Colonic mucosa (tissue), 4 donors: ENCODE data around the gene UBAC2. TPM values are rescaled to one million over a fixed set of nuclear protein-coding genes. Genes with fewer than 3 reads are reported as not detected.

Experiments used
- DNase-seq: peaks from one replicate; pipeline ENCODE4 v3.0.0-alpha.2; 2020
- H3K27ac ChIP-seq: fragments of 200-600 bp; one replicate; pipeline ENCODE4 v1.8.0; 2021
- H3K27me3 ChIP-seq: fragments of 200-600 bp; one replicate; pipeline ENCODE4 v1.8.0; 2021
- H3K36me3 ChIP-seq: fragments of 200-600 bp; one replicate; pipeline ENCODE4 v1.8.0; 2021
- H3K4me1 ChIP-seq: fragments of 200-600 bp; one replicate; pipeline ENCODE4 v1.8.0; 2021; ENCODE audit warnings: mild to moderate bottlenecking
- H3K4me3 ChIP-seq: fragments of 200-600 bp; one replicate; pipeline ENCODE4 v1.8.0; 2021
- H3K9ac ChIP-seq, 2 donors: one replicate each; pipeline ENCODE4 v1.7.0; 2013; ENCODE audit warnings: control low read depth in 2 of 2, low read depth in 2 of 2, low read length in 2 of 2
- H3K9me3 ChIP-seq: fragments of 200-600 bp; one replicate; pipeline ENCODE4 v1.8.0; 2021
- CTCF ChIP-seq: fragments of 200-600 bp; IDR thresholded peaks from one replicate; pipeline ENCODE4 v1.8.0; 2022; ENCODE audit warnings: antibody characterized with exemption, mild to moderate bottlenecking
- intact Hi-C: fragments of 100-400 bp; cut with DNase I; formaldehyde crosslinking; loops from one replicate; pipeline ENCODE4 v1.14.1; 2022
- total RNA-seq, 2 donors: library from RNA; stranded (reverse); fragmentation: NEBNext Ultra II Directional in 1 of 2; extraction: Animal tissue kit (Norgen Biotek cat#: 25700) in 1 of 2; gene quantifications; one replicate each; pipeline ENCODE4 v1.2.1, GENCODE V29; 2021
- donor health status: healthy.
- donor health status: DM: no; HTN: no; CAD: no.
- donor health status: DM: no; HTN: no; CAD: no.

The UBAC2 gene
- total RNA-seq, 2 donors from 2014 or later: 67.6 to 88.4 TPM

- DNase-seq: no peak
- Histone ChIP-seq H3K4me1 (no peaks in the 10 kb centered on the region), H3K9me3 (no peaks in the 10 kb centered on the region), H3K9ac (no peak overlapping the region), H3K27me3 (no peaks in the 10 kb centered on the region), H3K4me3 (no peak overlapping the region), H3K36me3 (no peaks in the 10 kb centered on the region), H3K27ac (no peak overlapping the region)
- intact Hi-C loops: loop anchor here (2.0 kb wide), 1 partner anchor 166 kb away; no protein-coding TSS in a partner anchor
- no peak for TF ChIP-seq CTCF
Measured at GRCh38 chr13:99271249-99271648, 70.6 kb downstream of the UBAC2 start.

DNA sequence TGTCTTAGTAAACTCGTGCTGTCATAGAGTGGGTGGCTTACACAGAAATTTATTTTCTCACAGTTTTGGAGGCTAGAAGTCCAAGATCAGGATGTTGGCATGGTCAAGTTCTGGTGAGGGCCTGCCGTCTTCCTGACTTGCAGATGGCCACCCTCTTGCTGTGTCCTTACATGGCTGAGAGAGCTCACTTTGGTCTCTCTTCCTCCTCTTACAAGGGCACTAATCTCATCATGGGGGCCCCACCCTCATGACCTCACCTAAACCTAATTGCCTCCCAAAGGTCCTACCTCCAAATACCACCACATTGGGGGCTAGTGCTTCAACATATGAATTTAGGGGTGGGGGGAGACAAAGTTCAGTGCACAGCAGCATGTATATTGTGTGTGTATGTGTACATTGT lies 71.8 kb downstream of the UBAC2 start:
- H3K9me3 ChIP-seq: no peaks in the 10 kb centered on the region
- no peak overlapping the region for H3K4me3 ChIP-seq
- intact Hi-C loops: no loop called here
- DNase-seq: no peak
- H3K27ac ChIP-seq: no peak overlapping the region
- no peaks in the 10 kb centered on the region for H3K27me3 ChIP-seq
- H3K4me1 ChIP-seq: no peaks in the 10 kb centered on the region
- H3K36me3 ChIP-seq: no peaks in the 10 kb centered on the region
- TF ChIP-seq CTCF: no peak
- no peak overlapping the region for H3K9ac ChIP-seq

DNA sequence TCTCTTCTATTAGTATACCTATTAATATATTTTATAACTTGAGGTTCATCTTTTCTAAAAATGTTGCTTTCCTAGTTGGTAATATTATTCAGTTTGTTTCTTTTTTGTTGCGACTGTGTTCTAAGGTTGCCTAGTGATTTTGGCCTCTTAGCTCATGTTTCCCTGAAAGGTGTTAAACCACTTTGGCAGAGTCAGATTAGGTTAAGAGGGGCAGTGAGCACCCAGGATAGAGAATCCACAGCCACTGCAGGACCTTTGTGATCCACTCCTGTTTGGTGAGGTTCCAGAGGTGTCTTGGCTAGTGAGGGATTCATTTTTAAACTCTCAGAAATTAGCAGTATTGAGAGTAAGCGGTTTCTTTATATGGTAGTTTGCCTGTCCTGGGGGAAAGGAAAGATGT lies 72.5 kb downstream of the UBAC2 start:
- no peaks in the 10 kb centered on the region for H3K27me3 ChIP-seq
- intact Hi-C loops: no loop called here

GRCh38 chr13:99275093-99275469 lies 74.4 kb downstream of the UBAC2 start:
- Histone ChIP-seq H3K4me1 (peaks cover 8% of the 10 kb centered on the region), H3K4me3 (no peak overlapping the region), H3K27ac (no peak overlapping the region), H3K27me3 (no peaks in the 10 kb centered on the region), H3K9ac (no peak overlapping the region), H3K36me3 (no peaks in the 10 kb centered on the region), H3K9me3 (no peaks in the 10 kb centered on the region)
- no peak for TF ChIP-seq CTCF
- intact Hi-C loops: no loop called here
- no peak for DNase-seq

More for the DNA sequence above, 72.5 kb downstream of the UBAC2 start:
- no peak for DNase-seq
- no peak overlapping the region for H3K4me3 ChIP-seq
- TF ChIP-seq CTCF: no peak
- H3K4me1 ChIP-seq: no peaks in the 10 kb centered on the region
- H3K27ac ChIP-seq: no peak overlapping the region
- no peak overlapping the region for H3K9ac ChIP-seq
- H3K9me3 ChIP-seq: no peaks in the 10 kb centered on the region
- H3K36me3 ChIP-seq: no peaks in the 10 kb centered on the region

GRCh38 chr13:99276706-99277105 lies 76.1 kb downstream of the UBAC2 start:
- no peak for DNase-seq
- Histone ChIP-seq H3K4me1 (peaks cover 8% of the 10 kb centered on the region), H3K27me3 (no peaks in the 10 kb centered on the region), H3K9me3 (no peaks in the 10 kb centered on the region), H3K36me3 (no peaks in the 10 kb centered on the region), H3K27ac (no peak overlapping the region), H3K4me3 (no peak overlapping the region), H3K9ac (no peak overlapping the region)
- no peak for TF ChIP-seq CTCF
- intact Hi-C loops: no loop called here

DNA sequence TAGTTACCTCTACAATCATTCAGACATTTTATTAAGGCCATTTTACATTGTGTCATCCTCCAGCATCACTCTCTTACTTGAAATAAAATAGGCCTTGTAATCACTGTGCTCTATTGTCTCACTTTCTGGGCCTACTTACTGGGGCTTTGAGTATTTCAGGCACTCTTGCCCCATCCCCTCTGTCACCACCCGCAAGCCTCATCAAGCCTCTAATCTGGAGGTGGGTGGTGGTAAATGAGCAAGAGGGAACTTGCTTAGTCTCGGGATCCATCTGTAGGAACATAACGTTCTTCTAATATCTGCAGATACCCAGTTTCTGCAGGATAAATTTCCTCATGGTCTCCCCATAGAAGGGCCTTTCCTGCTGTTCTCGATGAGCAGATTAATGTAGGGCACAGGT lies 77.0 kb downstream of the UBAC2 start:
- H3K9me3 ChIP-seq: no peaks in the 10 kb centered on the region
- intact Hi-C loops: no loop called here
- H3K9ac ChIP-seq: no peak overlapping the region
- H3K4me3 ChIP-seq: no peak overlapping the region
- H3K27me3 ChIP-seq: no peaks in the 10 kb centered on the region
- TF ChIP-seq CTCF: no peak
- peaks cover 8% of the 10 kb centered on the region for H3K4me1 ChIP-seq
- no peaks in the 10 kb centered on the region for H3K36me3 ChIP-seq
- no peak overlapping the region for H3K27ac ChIP-seq
- no peak for DNase-seq
